ENCODE measurements around the gene ADCY3. TPM values are rescaled to one million over a fixed set of nuclear protein-coding genes. Genes with fewer than 3 reads are reported as not detected.
"Not testable (repeated sequence)": the region's sequence is repeated elsewhere in the genome, so short reads cannot be mapped to it uniquely, and the experiment has no call there.

Gene ADCY3
- total RNA-seq, 4 donors from 2014 or later: 11.7 to 80.2 (median 22.6) TPM

DNA sequence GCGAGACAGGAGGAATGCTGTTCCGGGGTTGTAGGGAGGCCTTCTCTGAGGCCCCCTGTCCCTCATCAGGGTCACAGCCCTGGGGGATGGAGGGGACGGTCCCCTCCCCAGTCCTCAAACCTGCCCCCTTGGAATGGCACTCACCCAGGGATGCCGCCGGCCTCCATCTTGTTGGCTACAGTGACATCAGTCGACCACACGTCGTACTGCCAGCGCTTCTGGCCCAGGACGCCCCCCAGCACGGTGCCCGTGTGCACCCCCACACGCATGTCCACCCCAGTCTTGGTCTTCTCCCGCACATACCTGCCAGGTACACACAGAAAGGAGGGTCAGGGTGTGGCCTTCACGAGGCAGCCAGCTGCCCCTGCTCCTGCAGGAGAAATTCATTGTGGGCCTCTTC is 80.3 kb downstream of the ADCY3 start:
- 98% methylated on average over 14 of the region's 15 CpGs; no CpG with 5 or more reads in 1 of the 2 donors for whole genome bisulfite sequencing, 2 donors (ENCODE audit: low coverage in 1 of 2)
- intact Hi-C loops (cut with DNase I; ENCODE audit: low total_unique reads): no loop called here

DNA sequence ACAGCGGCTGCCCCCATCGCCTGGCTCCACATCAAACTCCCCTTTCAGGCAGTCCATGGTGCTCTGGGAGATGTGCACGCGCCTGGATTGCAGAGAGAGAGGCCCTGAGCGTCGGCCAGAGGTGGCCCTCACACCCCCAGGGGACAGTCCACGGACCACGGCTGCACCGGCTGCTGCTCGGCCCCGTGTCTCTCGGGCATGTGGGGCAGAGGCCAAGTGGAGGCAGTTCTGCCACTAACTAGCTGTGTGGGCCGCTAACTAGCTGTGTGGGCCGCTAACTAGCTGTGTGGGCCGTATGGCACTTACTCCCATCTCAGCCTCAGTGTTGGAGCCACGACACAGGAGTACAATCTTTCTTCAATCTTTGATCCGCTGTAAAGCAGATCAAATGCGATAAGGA is 81.5 kb downstream of the ADCY3 start:
- Histone ChIP-seq H3K9me3 (no peaks in the 10 kb centered on the region), H3K27ac (no peak overlapping the region), H3K4me1 (no peaks in the 10 kb centered on the region), H3K36me3 (no peaks in the 10 kb centered on the region), H3K4me3 (no peak overlapping the region), H3K27me3 (no peaks in the 10 kb centered on the region)
- 96 to 100% methylated on average over 4 to 18 of the region's 18 CpGs for WGBS, 2 donors (ENCODE audit: low coverage in 1 of 2)
- in situ Hi-C loops (cut with MboI; ENCODE audit: low pct_ligation_motif_present in 1 of 4, low pct_unique_long_range_greater_than_20kb in 1 of 4, low sequenced_read_pairs in 3 of 4) (no loop called here), intact Hi-C loops (cut with DNase I; ENCODE audit: low total_unique reads) (no loop called here)
- no peak for DNase-seq
- TF ChIP-seq EP300 (IDR thresholded peaks at IDR 0.05; ENCODE audit: low read depth) (no peak), POLR2A (IDR thresholded peaks at IDR 0.05) (no peak)

More for the DNA sequence above, 80.3 kb downstream of the ADCY3 start:
- H3K4me1 ChIP-seq: no peaks in the 10 kb centered on the region
- H3K27me3 ChIP-seq: no peaks in the 10 kb centered on the region
- H3K27ac ChIP-seq: no peak overlapping the region
- no peaks in the 10 kb centered on the region for H3K9me3 ChIP-seq
- no peaks in the 10 kb centered on the region for H3K36me3 ChIP-seq
- TF ChIP-seq EP300 (IDR thresholded peaks at IDR 0.05; ENCODE audit: low read depth) (no peak), POLR2A (IDR thresholded peaks at IDR 0.05) (no peak), POLR2AphosphoS5 (IDR thresholded peaks at IDR 0.05) (no peak)
- TF ChIP-seq, protein P1, sequence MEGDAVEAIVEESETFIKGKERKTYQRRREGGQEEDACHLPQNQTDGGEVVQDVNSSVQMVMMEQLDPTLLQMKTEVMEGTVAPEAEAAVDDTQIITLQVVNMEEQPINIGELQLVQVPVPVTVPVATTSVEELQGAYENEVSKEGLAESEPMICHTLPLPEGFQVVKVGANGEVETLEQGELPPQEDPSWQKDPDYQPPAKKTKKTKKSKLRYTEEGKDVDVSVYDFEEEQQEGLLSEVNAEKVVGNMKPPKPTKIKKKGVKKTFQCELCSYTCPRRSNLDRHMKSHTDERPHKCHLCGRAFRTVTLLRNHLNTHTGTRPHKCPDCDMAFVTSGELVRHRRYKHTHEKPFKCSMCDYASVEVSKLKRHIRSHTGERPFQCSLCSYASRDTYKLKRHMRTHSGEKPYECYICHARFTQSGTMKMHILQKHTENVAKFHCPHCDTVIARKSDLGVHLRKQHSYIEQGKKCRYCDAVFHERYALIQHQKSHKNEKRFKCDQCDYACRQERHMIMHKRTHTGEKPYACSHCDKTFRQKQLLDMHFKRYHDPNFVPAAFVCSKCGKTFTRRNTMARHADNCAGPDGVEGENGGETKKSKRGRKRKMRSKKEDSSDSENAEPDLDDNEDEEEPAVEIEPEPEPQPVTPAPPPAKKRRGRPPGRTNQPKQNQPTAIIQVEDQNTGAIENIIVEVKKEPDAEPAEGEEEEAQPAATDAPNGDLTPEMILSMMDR (IDR thresholded peaks at IDR 0.05): no peak
- in situ Hi-C loops (cut with MboI; ENCODE audit: low pct_ligation_motif_present in 1 of 4, low pct_unique_long_range_greater_than_20kb in 1 of 4, low sequenced_read_pairs in 3 of 4): no loop called here
- H3K4me3 ChIP-seq: no peak overlapping the region
- no peak for DNase-seq

DNA sequence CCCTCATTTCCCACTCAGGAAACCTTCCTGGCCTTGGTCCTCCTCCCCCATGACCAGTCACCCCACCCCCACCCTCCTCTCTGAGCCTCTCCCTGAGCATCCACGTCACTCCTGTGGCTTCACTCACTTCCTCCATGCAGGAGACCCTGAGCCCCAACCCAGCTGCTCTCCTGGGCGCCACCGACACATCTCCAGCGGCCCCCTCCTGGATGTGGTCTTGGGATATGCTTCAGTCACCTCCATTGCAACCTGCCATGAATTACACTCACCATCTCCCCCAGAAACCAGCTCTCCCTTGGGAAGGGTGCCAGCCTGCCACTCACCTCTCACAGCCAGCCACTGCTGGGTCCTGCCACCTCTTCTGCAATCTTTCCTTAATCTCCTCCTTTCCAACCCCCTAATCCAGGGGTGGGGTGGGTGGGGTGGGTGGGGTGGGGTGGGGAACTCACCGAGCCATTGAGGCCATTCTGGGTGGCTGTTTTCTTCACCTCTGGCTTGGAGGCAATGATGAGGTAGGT is 82.0 kb downstream of the ADCY3 start:
- TF ChIP-seq POLR2AphosphoS5 (IDR thresholded peaks at IDR 0.05) (no peak), POLR2A (IDR thresholded peaks at IDR 0.05) (no peak), EP300 (IDR thresholded peaks at IDR 0.05; ENCODE audit: low read depth) (no peak)
- TF ChIP-seq, protein P1 (IDR thresholded peaks at IDR 0.05): no peak
- Histone ChIP-seq H3K4me1 (no peaks in the 10 kb centered on the region), H3K27me3 (no peaks in the 10 kb centered on the region), H3K4me3 (no peak overlapping the region), H3K9me3 (no peaks in the 10 kb centered on the region), H3K27ac (no peak overlapping the region), H3K36me3 (no peaks in the 10 kb centered on the region)
- intact Hi-C loops (cut with DNase I; ENCODE audit: low total_unique reads): no loop called here
- DNase-seq: no peak
- in situ Hi-C loops (cut with MboI; ENCODE audit: low pct_ligation_motif_present in 1 of 4, low pct_unique_long_range_greater_than_20kb in 1 of 4, low sequenced_read_pairs in 3 of 4): no loop called here
- 91% methylated on average over 5 of the region's 5 CpGs; no CpG with 5 or more reads in 1 of the 2 donors for WGBS, 2 donors (ENCODE audit: low coverage in 1 of 2)

DNA sequence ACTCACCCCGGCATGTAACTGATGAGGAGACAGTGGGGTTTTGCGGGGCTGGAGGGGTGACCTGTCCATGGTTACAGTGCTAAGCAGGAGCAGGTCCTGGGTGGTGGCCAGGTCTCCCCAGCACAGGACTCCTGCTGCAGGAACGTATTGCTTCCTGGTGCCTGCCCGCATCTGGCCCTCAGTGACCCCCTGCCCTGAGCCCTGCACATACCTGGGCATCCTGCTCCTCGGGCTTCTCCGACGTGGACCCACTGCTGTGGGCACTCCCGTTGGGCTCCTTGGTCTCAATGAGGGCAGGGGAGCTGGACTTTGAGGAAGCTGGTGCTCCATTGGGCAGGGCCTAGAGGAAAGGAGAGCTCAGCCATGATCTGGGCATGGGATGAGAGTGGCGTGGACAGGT is 83.3 kb downstream of the ADCY3 start:
- Histone ChIP-seq H3K27me3 (no peaks in the 10 kb centered on the region), H3K4me3 (no peak overlapping the region), H3K4me1 (no peaks in the 10 kb centered on the region), H3K9me3 (no peaks in the 10 kb centered on the region), H3K36me3 (no peaks in the 10 kb centered on the region), H3K27ac (no peak overlapping the region)
- in situ Hi-C loops (cut with MboI; ENCODE audit: low pct_ligation_motif_present in 1 of 4, low pct_unique_long_range_greater_than_20kb in 1 of 4, low sequenced_read_pairs in 3 of 4): no loop called here
- WGBS, 2 donors (ENCODE audit: low coverage in 1 of 2): 92% methylated on average over 8 of the region's 9 CpGs; no CpG with 5 or more reads in 1 of the 2 donors
- intact Hi-C loops (cut with DNase I; ENCODE audit: low total_unique reads): no loop called here
- TF ChIP-seq POLR2AphosphoS5 (IDR thresholded peaks at IDR 0.05) (no peak), POLR2A (IDR thresholded peaks at IDR 0.05) (no peak)
- TF ChIP-seq, protein P1 (IDR thresholded peaks at IDR 0.05): no peak
- no peak for DNase-seq

DNA sequence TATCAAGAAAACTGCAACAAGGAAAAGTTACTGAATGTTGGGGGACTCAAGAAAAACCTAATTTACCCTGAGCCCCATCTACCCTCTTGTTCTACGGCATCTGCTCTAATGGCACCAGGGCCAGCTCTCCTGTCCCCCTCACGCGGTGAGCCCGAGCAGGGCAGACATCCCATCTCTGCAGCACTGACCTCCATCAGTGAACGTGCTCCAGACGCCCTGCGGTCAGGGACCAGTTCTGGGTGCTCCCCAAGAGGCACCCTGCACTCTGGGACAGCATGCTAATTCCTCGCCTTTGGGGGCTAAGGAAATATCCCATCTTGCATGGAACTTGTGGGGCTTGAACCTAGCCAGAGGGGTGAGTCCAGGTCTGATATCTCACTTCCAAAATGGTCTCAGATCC is 83.8 kb downstream of the ADCY3 start:
- in situ Hi-C loops (cut with MboI; ENCODE audit: low pct_ligation_motif_present in 1 of 4, low pct_unique_long_range_greater_than_20kb in 1 of 4, low sequenced_read_pairs in 3 of 4) (no loop called here), intact Hi-C loops (cut with DNase I; ENCODE audit: low total_unique reads) (no loop called here)
- H3K27ac ChIP-seq: no peak overlapping the region
- no peaks in the 10 kb centered on the region for H3K9me3 ChIP-seq
- no peak for DNase-seq
- no peaks in the 10 kb centered on the region for H3K27me3 ChIP-seq
- WGBS, 2 donors (ENCODE audit: low coverage in 1 of 2): 98 to 100% methylated on average over 1 to 8 of the region's 8 CpGs
- H3K36me3 ChIP-seq: no peaks in the 10 kb centered on the region
- TF ChIP-seq EP300 (IDR thresholded peaks at IDR 0.05; ENCODE audit: low read depth): no peak
- TF ChIP-seq POLR2AphosphoS5 (IDR thresholded peaks at IDR 0.05): no peak
- TF ChIP-seq, protein P1 (IDR thresholded peaks at IDR 0.05): no peak
- no peak for TF ChIP-seq POLR2A (IDR thresholded peaks at IDR 0.05)
- no peaks in the 10 kb centered on the region for H3K4me1 ChIP-seq
- no peak overlapping the region for H3K4me3 ChIP-seq

DNA sequence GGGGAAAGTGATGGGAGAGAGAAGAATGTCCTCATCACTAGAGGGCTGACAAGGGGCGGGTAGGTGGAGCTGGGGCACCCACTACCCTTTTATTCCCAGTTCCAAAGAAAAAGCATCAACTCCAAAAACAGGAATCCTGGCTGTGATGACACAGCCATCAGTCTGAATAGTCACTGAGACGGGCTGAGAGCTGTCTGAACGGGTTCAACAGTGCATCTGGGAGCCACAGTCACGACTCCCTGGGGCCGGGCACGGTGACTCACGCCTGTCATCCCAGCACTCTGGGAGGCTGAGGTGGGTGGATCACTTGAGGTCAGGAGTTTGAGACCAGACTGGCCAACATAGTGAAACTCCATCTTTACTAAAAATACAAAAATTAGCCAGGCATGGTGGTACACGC is 84.6 kb downstream of the ADCY3 start:
- H3K27ac ChIP-seq; H3K36me3 ChIP-seq; H3K9me3 ChIP-seq; DNase-seq; intact Hi-C loops (cut with DNase I; ENCODE audit: low total_unique reads); H3K4me1 ChIP-seq; H3K4me3 ChIP-seq; in situ Hi-C loops (cut with MboI; ENCODE audit: low pct_ligation_motif_present in 1 of 4, low pct_unique_long_range_greater_than_20kb in 1 of 4, low sequenced_read_pairs in 3 of 4); H3K27me3 ChIP-seq: not testable (repeated sequence)
- 92% methylated on average over 8 of the region's 8 CpGs; no CpG with 5 or more reads in 1 of the 2 donors for WGBS, 2 donors (ENCODE audit: low coverage in 1 of 2)
